ENCODE results near the gene RWDD2A.
A peak's percentile ranks its signal among the peaks of the same experiment; 100 is the strongest.
"Not testable (repeated sequence)": the region's sequence is repeated elsewhere in the genome, so short reads cannot be mapped to it uniquely, and the experiment has no call there.

Gene RWDD2A

DNA sequence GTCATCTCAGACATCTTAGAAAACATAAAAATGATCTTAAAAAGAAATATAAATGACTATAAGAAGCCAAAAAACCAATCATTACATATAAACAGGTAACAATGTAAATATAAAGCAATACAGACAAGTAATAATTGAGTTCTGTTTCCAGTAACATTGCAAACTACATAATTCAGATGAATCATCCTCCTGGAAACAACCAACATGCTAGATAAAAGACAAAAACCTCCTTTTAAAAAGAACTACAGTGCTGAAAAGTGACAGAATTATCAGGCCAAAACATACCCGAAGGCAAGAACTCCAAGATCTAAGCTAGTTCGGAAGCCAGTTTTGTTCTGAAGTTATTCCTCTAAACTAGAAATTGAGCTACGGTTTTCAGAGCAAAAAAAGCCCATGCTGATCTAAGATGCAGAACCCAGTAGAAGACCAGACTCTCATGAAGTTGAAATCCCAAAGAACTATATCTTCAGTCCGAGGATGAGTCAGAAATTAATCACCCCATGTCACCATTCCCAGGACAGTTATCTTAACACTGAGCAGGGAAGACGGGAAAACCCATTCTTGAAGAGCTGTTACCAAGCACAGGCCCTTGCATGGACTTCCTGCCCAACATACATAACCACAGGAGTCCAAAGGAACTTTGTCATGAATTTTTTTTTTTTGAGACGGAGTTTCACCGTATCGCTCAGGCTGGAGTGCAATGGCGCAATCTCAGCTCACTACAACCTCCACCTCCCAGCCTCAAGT is 9.9 kb upstream of the RWDD2A start:
- TF ChIP-seq, protein P1, sequence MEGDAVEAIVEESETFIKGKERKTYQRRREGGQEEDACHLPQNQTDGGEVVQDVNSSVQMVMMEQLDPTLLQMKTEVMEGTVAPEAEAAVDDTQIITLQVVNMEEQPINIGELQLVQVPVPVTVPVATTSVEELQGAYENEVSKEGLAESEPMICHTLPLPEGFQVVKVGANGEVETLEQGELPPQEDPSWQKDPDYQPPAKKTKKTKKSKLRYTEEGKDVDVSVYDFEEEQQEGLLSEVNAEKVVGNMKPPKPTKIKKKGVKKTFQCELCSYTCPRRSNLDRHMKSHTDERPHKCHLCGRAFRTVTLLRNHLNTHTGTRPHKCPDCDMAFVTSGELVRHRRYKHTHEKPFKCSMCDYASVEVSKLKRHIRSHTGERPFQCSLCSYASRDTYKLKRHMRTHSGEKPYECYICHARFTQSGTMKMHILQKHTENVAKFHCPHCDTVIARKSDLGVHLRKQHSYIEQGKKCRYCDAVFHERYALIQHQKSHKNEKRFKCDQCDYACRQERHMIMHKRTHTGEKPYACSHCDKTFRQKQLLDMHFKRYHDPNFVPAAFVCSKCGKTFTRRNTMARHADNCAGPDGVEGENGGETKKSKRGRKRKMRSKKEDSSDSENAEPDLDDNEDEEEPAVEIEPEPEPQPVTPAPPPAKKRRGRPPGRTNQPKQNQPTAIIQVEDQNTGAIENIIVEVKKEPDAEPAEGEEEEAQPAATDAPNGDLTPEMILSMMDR (IDR thresholded peaks at IDR 0.05; ENCODE audit: insufficient read depth, missing control alignments): no peak
- DNase-seq (ENCODE audit: insufficient read length, low spot score) (no peak), FAIRE-seq (no peak)

DNA sequence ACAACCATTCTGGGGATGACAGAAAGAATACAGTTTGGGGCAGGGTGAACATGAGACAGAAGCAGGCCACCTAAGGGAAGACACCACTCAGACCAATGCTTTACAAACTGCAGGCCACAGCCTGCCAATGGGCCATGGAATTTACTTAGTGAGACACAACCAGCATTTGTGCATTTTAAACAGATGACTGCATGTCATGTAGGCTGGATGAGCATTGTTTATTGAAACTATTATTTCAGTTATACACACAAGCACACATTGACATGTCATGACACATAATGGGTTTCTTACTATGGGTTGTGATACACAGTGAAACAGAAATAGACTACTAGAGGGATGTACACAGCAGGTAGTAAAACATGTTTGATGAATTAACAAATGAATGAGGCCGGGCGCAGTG is 8.1 kb upstream of the RWDD2A start:
- TF ChIP-seq, protein P1 (IDR thresholded peaks at IDR 0.05; ENCODE audit: insufficient read depth, missing control alignments): no peak
- no peak for FAIRE-seq
- no peak for DNase-seq (ENCODE audit: insufficient read length, low spot score)

DNA sequence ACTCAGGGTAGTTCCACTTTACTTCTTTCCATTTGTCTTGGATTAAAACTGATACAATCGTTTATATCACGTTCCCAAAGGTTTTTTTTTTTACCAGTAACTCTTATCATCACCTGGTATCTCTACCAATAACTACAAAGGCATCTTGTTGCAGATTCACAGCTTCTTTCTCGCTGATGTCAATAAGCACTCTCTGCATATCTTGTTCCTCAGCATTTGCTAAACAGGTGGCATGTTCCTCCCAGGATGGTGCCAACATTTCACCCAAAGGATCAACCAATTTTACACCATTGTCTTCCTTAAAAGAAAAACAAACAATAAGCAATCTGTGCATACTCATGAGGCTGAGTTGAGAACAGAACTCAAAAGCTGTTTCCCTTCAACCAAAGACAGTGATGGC is 4.7 kb upstream of the RWDD2A start:
- no peak for FAIRE-seq
- DNase-seq (ENCODE audit: insufficient read length, low spot score): no peak
- TF ChIP-seq, protein P1 (IDR thresholded peaks at IDR 0.05; ENCODE audit: insufficient read depth, missing control alignments): no peak

DNA sequence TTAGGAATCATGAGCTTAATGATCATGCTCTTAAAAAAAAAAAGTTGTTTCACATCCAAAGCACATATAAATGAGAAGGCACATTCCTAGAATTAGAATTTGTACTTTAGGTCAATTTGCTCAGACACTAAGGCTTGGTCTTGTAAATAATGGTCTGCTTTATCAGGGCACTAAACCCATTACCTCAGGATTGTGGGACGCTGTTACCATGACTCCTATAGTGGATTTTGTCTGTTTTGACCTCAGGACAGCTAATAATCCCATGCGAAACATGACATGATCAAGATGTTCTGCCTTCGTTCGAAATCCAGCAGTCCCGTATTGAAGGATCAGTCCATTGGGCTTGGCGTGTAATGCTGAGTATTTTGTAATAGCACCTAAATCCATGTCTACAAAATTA is 2.5 kb upstream of the RWDD2A start:
- DNase-seq (ENCODE audit: insufficient read length, low spot score): no peak

DNA sequence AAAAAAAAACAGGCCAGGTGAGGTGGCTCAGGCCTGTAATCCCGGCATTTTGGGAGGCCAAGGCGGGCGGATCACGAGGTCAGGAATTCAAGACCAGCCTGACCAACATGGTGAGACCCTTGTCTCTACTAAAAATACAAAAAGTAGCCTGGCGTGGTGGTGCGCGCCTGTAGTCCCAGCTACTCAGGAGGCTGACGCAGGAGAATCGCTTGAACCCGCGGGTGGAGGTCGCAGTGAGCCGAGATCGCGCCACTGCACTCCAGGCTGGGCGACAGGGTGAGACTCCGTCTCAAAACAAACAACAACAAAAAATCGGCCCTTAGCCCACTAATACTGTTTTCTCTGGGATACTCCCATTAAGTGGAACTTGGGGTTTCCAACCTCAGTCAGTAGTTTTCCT is 1.2 kb upstream of the RWDD2A start:
- FAIRE-seq; DNase-seq (ENCODE audit: insufficient read length, low spot score): not testable (repeated sequence)

More for the DNA sequence above, 2.5 kb upstream of the RWDD2A start:
- TF ChIP-seq, protein P1 (IDR thresholded peaks at IDR 0.05; ENCODE audit: insufficient read depth, missing control alignments): no peak
- no peak for FAIRE-seq

DNA sequence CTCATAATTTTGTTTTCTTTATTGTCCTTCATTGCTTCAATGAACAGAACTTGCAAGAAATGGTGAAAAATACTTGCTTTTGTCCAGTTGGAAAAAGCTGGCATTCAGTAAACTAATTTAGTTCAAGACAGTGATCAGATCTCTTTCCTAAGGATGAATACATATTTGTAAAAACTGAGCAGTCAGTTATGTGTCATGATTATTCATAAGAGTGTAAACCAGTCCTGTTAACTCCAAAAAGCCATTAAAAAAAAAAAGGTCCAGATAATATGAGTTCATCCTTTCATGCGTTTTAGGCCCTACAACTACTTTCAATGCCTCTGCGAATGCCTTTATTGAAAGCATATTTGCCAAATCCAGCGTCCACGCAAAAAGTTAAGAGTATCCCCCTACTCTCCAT is 701 bp upstream of the RWDD2A start:
- TF ChIP-seq, protein P1 (IDR thresholded peaks at IDR 0.05; ENCODE audit: insufficient read depth, missing control alignments): no peak
- no peak for FAIRE-seq
- no peak for DNase-seq (ENCODE audit: insufficient read length, low spot score)

DNA sequence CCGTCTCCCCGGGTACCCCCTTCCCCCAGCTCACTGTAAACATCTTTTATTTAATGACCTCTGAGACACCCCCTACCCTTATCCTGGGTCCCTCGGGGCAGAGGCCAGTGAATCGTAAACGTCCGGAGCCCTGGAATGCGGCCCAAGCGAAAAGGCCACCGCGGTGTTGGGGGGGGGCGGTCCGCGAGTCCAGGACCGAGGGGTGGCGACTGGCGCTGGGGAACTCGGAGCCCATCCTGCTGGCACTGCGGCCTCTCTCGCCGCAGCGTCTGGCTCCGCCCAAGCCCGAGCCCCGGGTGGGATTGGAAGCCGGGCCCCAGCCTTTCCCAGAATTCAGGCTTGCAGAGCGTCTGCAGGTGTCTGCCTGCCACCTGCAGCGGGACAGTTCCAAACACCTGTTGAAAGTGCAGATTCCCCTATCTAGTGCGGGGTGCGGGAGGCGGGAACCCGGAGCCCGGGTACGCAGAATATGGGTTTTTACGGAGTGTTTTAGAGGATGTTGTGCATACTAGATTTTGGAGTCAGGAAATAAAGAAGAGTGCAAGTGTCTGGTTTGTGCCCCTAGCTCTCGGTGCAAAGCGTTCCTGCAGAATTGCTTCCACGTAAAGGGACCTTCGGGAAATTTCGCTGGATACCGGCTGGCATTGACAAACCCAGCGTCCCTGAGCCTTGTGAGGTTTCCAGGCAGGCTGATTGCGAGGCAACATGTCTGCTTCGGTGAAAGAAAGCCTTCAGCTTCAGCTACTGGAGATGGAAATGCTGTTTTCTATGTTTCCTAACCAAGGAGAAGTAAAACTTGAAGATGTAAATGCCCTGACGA is 800 bp downstream of the RWDD2A start:
- peak; percentile 32 for DNase-seq (ENCODE audit: insufficient read length, low spot score)
- FAIRE-seq: no peak

More for the DNA sequence above, 800 bp downstream of the RWDD2A start:
- TF ChIP-seq, protein P1 (IDR thresholded peaks at IDR 0.05; ENCODE audit: insufficient read depth, missing control alignments): no peak

All from D721Med (cell line).